Cardiac septum (tissue), 1 donor: ENCODE measurements around the gene HMCN1. TPM values are rescaled to one million over a fixed set of nuclear protein-coding genes. Genes with fewer than 3 reads are reported as not detected.

Experiments
- DNase-seq: peaks from one replicate; pipeline ENCODE4 v3.0.0-alpha.2; 2020; ENCODE audit warnings: low spot score
- intact Hi-C: fragments of 100-400 bp; cut with DNase I; formaldehyde crosslinking; loops from one replicate; pipeline ENCODE4 v1.14.0; 2022
- total RNA-seq: library from RNA; stranded (reverse); fragmentation: NEBNext Ultra II Directional; extraction: Animal tissue kit (Norgen Biotek cat#: 25700); gene quantifications from one replicate; pipeline ENCODE4 v1.2.1, GENCODE V29; 2021
- donor health status: DM: no; HTN: no; CAD: no.

The HMCN1 gene
- total RNA-seq, 1 donor from 2014 or later: 7.3 TPM

- no peak for DNase-seq
- intact Hi-C loops: no loop called here
Observed at GRCh38 chr1:185935360-185935759, 201.2 kb downstream of the HMCN1 start.

- intact Hi-C loops: no loop called here
- no peak for DNase-seq
Observed at GRCh38 chr1:185936641-185937040, 202.4 kb downstream of the HMCN1 start.

GRCh38 chr1:185938396-185938795, 204.2 kb downstream of the HMCN1 start:
- DNase-seq: no peak
- intact Hi-C loops: no loop called here

GRCh38 chr1:185939142-185939541, 205.0 kb downstream of the HMCN1 start:
- intact Hi-C loops: no loop called here
- DNase-seq: no peak

GRCh38 chr1:185942961-185943360, 208.8 kb downstream of the HMCN1 start:
- intact Hi-C loops: no loop called here
- DNase-seq: no peak

- intact Hi-C loops: no loop called here
- DNase-seq: no peak
Observed at GRCh38 chr1:185956881-185957280, 222.7 kb downstream of the HMCN1 start.

- intact Hi-C loops: no loop called here
- DNase-seq: no peak
Observed at GRCh38 chr1:185957441-185958363, 223.5 kb downstream of the HMCN1 start.

GRCh38 chr1:185960422-185961321, 226.5 kb downstream of the HMCN1 start:
- no peak for DNase-seq
- intact Hi-C loops: loop anchor here (10.0 kb wide), 1 partner anchor 244 kb away; no protein-coding TSS in a partner anchor

GRCh38 chr1:185961664-185962063, 227.5 kb downstream of the HMCN1 start:
- no peak for DNase-seq
- intact Hi-C loops: loop anchor here (10.0 kb wide), 1 partner anchor 243 kb away; no protein-coding TSS in a partner anchor

GRCh38 chr1:185964946-185965345, 230.8 kb downstream of the HMCN1 start:
- intact Hi-C loops: loop anchor here (10.0 kb wide), 1 partner anchor 240 kb away; no protein-coding TSS in a partner anchor
- DNase-seq: no peak

- intact Hi-C loops: loop anchor here (10.0 kb wide), 1 partner anchor 239 kb away; no protein-coding TSS in a partner anchor
- DNase-seq: no peak
Observed at GRCh38 chr1:185965870-185966269, 231.7 kb downstream of the HMCN1 start.

GRCh38 chr1:185966471-185966870, 232.3 kb downstream of the HMCN1 start:
- intact Hi-C loops: loop anchor here (10.0 kb wide), 1 partner anchor 238 kb away; no protein-coding TSS in a partner anchor
- DNase-seq: no peak

- intact Hi-C loops: loop anchor here (10.0 kb wide), 1 partner anchor 236 kb away; no protein-coding TSS in a partner anchor
- DNase-seq: no peak
Observed at GRCh38 chr1:185969028-185969427, 234.8 kb downstream of the HMCN1 start.

- intact Hi-C loops: loop anchor here (10.0 kb wide), 1 partner anchor 235 kb away; no protein-coding TSS in a partner anchor
- DNase-seq: no peak
Observed at GRCh38 chr1:185969524-185969991, 235.4 kb downstream of the HMCN1 start.

GRCh38 chr1:185971688-185972087, 237.5 kb downstream of the HMCN1 start:
- no peak for DNase-seq
- intact Hi-C loops: no loop called here

- DNase-seq: no peak
- intact Hi-C loops: no loop called here
Observed at GRCh38 chr1:185972096-185972850, 238.1 kb downstream of the HMCN1 start.

- DNase-seq: no peak
- intact Hi-C loops: no loop called here
Observed at GRCh38 chr1:185973645-185974044, 239.5 kb downstream of the HMCN1 start.

- intact Hi-C loops: no loop called here
- no peak for DNase-seq
Observed at GRCh38 chr1:185974367-185975170, 240.4 kb downstream of the HMCN1 start.
